Fibroblast of villous mesenchyme (primary cell): ENCODE results near the gene IQGAP3. TPM values are rescaled to one million over a fixed set of nuclear protein-coding genes. Genes with fewer than 3 reads are reported as not detected.
A peak's percentile ranks its signal among the peaks of the same experiment; 100 is the strongest.

Source experiments
- DNase-seq: peaks from one replicate; pipeline ENCODE4 v3.0.0-alpha.2; 2010; ENCODE audit warnings: low read depth
- H3K4me3 ChIP-seq: 2 replicates; pipeline ENCODE4 v1.5.1; 2011; ENCODE audit warnings: low read depth, mild to moderate bottlenecking, low read length
- CTCF ChIP-seq: IDR thresholded peaks from 2 replicates; pipeline ENCODE4 v1.5.1; 2012; ENCODE audit warnings: low read depth, mild to moderate bottlenecking, low read length; ENCODE audit not compliant: insufficient read depth
- total RNA-seq: library from RNA; depleted of rRNA; stranded (reverse); fragments of >200 nt; gene quantifications from 2 replicates; pipeline ENCODE4 v1.2.3, GENCODE V29; 2012

The IQGAP3 gene
- total RNA-seq, 1 donor: 24.2 TPM

- peak; percentile 66 for DNase-seq
- no peak for TF ChIP-seq CTCF
- H3K4me3 ChIP-seq: no peak overlapping the region
These were observed 64.0 kb downstream of the IQGAP3 start for GRCh38 chr1:156508205-156508954.

GRCh38 chr1:156506450-156506849 is 65.9 kb downstream of the IQGAP3 start:
- TF ChIP-seq CTCF: no peak
- no peak overlapping the region for H3K4me3 ChIP-seq
- DNase-seq: no peak

GRCh38 chr1:156505679-156506298 is 66.6 kb downstream of the IQGAP3 start:
- H3K4me3 ChIP-seq: peak overlapping the region; percentile 12
- TF ChIP-seq CTCF: no peak
- no peak for DNase-seq

GRCh38 chr1:156504821-156505678 is 67.3 kb downstream of the IQGAP3 start:
- peak; percentile 100 for DNase-seq
- TF ChIP-seq CTCF: no peak

GRCh38 chr1:156504438-156504813 is 67.9 kb downstream of the IQGAP3 start:
- H3K4me3 ChIP-seq: peak overlapping the region; percentile 48
- no peak for DNase-seq
- TF ChIP-seq CTCF: no peak

More at GRCh38 chr1:156504821-156505678, 67.3 kb downstream of the IQGAP3 start:
- peak overlapping the region; percentile 54 for H3K4me3 ChIP-seq

GRCh38 chr1:156503698-156504437 is 68.5 kb downstream of the IQGAP3 start:
- H3K4me3 ChIP-seq: no peak overlapping the region
- DNase-seq: no peak
- no peak for TF ChIP-seq CTCF
